Epidermal melanocyte (primary cell): ENCODE results near the gene TAF4B.
"Not testable (repeated sequence)": the region's sequence is repeated elsewhere in the genome, so short reads cannot be mapped to it uniquely, and the experiment has no call there.

Experiments
- DNase-seq: peaks from one replicate; pipeline ENCODE4 v3.0.0; 2011; ENCODE audit warnings: low spot score; ENCODE audit not compliant: insufficient read length

The TAF4B gene

DNA sequence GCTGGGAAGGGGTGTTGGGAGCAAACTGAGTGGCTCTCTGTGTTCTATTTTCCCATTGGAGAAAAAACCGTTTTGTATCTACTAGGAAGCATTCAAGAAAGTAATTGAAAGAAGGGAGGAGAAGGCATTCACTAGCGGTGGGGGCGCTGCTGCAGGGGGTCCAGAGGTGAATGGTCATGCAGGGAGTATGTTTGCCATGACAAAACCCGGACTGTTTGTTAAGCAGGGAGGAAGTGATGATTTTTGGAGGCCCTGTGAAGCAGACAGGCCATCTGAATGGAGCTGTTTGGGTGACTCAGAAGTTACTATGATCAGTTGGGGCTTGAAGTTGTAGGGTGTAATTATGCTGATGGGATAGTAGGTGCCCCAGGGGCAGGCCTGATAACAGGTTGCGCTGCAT lies 7.0 kb downstream of the TAF4B start:
- DNase-seq = no peak

- DNase-seq = not testable (repeated sequence)
These were observed 11.1 kb downstream of the TAF4B start for GRCh38 chr18:26237363-26237762.

- DNase-seq = not testable (repeated sequence)
These were observed 12.5 kb downstream of the TAF4B start for GRCh38 chr18:26238718-26239117.

DNA sequence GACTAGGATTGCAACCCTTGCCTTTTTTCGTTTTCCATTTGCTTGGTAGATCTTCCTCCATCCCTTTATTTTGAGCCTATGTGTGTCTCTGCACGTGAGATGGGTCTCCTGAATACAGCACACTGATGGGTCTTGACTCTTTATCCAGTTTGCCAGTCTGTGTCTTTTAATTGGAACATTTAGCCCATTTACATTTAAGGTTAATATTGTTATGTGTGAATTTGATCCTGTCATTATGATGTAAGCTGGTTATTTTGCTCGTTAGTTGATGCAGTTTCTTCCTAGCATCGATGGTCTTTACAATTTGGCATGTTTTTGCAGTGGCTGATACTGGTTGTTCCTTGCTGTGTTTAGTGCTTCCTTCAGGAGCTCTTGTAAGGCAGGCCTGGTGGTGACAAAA lies 16.1 kb downstream of the TAF4B start:
- not testable (repeated sequence) for DNase-seq

GRCh38 chr18:26245434-26245833 lies 19.2 kb downstream of the TAF4B start:
- DNase-seq = not testable (repeated sequence)

DNA sequence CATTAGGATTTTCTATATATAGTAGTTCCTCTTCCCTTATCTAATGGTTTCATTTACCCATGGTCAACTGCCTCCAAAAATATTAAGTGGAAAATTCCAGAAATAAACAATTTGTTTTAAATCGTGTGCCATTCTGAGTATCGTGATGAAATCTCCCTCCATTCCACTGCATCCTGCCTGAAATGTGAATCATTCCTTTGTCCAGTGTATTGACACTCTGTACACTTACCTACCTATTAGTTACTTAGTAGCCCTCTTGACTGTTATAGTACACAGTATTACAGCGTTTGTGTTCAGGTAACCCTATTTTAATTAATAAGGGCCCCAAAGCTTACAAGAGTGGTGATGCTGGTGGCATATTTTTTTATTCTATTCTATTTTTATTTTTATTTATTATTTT lies 26.2 kb downstream of the TAF4B start:
- no peak for DNase-seq

DNA sequence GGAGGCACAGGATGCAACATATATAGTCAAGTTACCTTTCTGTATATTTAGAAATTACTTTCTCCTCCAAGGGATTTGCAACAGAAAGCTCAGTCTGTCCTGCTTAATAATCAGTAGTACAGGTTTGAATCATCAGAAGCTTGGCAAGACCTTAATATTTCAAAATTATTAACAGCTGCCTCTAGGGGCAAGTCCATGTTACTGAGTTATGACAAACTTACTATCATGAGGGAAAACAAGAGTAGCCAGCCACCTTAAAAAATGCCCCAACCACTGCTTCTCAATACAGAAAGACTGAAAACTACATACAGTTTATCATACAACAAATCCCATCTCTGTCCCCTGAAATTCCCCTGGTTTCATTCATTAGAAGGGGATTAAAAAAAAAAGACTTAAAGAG lies 28.6 kb downstream of the TAF4B start:
- not testable (repeated sequence) for DNase-seq

DNA sequence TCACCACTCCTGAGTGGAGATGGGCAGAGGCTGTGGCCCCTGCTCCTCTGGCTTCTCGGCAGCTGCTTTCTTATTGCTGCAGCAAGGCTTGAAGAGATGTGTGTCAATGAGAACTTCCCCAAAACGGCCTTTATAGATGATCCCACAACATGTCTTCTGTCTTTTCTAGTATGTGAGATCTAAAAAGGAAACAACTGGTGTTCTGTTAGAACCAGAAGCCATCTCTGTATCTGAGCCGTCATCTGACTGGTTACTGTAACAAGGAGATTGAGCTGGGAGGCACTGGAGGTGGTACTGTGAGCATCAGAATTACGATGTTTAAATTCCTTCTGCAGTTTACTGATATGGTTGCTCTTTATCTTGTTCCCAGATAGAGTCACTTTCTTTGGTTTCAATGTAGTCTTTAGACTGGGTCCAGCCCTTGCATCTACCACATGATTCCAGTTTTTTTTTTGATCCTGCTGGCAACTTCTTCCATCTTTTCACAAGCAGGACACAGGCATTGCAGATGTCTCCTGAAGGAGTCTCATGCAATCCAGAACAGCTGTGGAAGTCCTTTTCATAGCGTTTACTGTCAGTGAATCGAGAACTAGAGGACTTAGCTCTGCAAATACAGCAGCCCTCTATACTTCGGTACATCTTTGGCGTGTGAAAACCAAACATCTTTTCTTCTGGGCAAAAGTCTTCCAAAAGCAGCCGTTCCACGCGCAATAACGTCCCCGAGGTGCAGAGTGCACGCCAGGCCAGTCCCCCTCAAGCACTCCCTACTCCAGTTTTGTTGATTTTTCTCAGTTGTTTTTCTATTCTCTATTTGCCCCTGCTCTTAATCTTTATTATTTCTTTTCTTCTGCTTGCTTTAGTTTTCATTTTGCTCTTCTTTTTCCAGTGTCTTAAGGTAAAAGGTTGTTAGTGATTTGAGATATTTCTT lies 29.7 kb downstream of the TAF4B start:
- no peak for DNase-seq

GRCh38 chr18:26258711-26259110 lies 32.5 kb downstream of the TAF4B start:
- DNase-seq = no peak

DNA sequence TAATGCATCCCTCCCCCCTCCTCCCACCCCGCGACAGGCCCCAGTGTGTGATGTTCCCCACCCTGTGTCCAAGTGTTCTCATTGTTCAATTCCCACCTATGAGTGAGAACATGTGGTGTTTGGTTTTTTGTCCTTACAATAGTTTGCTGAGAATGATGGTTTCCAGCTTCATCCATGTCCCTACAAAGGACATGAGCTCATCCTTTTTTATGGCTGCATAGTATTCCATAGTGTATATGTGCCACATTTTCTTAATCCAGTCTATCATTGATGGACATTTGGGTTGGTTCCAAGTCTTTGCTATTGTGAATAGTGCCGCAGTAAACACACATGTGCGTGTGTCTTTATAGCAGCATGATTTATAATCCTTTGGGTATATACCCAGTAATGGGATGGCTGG lies 33.2 kb downstream of the TAF4B start:
- DNase-seq = not testable (repeated sequence)

DNA sequence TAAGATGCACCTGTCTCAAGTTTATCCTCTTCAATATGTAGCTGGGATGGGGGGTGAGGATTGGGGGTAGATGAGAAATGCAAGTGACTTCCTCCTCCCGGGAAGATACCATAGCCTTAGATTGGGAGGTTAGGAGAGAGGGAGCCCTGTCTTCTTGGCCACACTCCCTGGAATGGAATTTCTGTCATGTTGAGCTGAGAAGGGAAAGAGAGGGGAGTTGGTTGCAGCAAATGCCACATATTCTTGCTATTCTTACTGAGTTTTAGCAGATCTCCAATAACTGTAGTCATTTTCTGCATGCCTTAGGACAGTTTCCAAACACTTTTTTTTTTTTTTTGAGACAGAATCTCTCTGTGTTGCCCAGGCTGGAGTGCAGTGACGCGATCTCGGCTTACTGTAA lies 35.9 kb downstream of the TAF4B start:
- DNase-seq = no peak

GRCh38 chr18:26267357-26267930 lies 41.2 kb downstream of the TAF4B start:
- DNase-seq = no peak

- no peak for DNase-seq
These were observed 42.2 kb downstream of the TAF4B start for GRCh38 chr18:26268454-26268853.

DNA sequence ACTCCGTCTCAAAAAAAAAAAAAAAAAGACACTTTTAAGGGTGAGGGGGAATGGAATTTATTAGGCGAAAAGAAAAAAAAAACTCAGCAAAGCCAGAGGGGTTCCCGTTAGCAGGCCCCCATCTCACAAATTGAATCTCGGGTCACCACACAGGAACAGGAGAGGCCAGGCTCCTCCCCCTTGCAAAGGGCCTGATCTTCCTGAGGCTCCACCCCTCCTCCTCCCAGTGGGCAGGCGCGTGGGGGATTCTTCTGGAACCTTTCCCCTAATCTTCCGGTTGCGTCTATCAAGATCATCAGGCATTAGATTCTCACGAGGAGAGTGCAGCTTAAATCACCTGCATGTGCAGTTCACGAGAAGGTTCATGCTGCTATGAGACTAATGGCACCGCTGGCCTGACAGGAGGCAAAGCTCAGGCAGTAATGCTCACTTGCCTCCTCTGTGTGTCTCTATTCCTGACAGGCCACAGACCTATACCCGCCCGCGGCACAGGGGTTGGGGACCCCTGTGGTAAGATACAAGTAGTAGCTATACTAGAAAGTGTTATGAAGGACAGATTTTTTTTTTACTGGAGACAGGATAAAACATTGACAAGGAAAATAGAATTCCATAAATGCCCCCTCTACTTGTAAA lies 45.8 kb downstream of the TAF4B start:
- no peak for DNase-seq

GRCh38 chr18:26277374-26277773 lies 51.1 kb downstream of the TAF4B start:
- DNase-seq = no peak

DNA sequence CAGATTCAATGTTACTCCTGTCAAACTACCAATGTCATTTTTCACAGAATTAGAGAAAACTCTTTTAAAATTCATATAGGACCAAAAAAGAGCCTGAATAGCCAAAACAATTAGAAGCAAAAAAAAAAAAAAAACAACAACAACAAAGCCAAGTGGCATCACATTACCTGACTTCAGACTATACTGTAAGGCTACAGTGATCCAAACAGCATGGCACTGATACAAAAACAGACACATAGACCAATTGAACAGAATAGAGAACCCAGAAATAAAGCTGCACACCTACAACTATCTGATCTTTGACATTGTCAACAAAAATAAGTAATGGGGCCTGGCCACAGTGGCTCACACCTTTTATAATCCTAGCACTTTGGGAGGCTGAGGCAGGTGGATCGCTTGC lies 53.2 kb downstream of the TAF4B start:
- DNase-seq = no peak

DNA sequence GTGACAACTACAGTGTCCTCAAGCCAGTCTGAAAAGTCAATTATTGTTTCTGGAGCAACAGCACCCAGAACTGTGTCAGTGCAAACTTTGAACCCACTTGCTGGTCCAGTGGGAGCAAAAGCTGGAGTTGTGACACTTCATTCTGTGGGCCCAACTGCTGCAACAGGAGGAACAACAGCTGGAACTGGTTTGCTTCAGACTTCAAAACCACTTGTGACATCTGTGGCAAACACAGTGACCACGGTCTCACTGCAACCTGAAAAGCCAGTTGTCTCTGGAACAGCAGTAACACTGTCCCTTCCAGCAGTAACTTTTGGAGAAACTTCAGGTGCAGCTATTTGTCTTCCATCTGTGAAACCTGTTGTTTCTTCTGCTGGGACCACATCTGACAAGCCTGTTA lies 59.8 kb downstream of the TAF4B start:
- DNase-seq = no peak

- no peak for DNase-seq
These were observed 61.4 kb downstream of the TAF4B start for GRCh38 chr18:26287644-26288043.

DNA sequence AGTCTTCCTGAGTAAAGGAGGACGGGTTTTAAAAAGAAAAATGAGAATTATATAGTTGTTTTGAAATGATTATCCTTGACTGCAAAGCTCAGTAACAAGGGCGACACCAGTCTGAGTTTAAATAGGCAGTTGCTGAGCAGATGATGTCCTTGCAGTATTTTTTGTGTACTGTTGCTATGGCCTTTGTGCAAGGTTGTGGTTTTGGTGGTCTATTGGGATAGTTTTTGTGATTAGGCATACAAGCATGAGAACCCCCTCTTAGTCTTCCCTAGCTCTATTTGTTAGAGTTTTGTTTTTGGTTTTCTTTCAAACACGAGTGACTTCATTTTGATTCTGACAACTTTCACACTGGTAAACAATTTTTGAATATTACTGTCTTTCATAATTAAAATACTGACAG lies 64.1 kb downstream of the TAF4B start:
- DNase-seq = no peak

DNA sequence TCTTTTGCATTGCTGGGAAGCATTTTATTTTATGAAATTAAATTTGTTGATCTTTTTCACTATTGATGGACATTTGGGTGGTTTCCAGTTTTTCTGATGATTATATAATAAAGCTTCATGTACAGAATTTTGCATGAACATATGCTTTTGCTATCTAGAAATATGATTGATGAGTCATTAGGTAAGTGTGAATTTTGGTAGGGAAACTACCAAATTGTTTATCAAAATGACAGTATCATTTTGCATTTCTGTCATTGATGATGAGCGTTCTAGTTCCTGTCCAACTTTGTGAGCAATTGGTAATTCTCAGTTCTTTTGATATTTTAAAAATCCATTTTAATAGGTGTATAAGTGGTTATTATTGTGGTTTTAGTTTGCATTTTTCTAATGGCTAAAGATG lies 67.7 kb downstream of the TAF4B start:
- no peak for DNase-seq

- DNase-seq = no peak
These were observed 71.9 kb downstream of the TAF4B start for GRCh38 chr18:26298107-26298506.

GRCh38 chr18:26301681-26302080 lies 75.4 kb downstream of the TAF4B start:
- no peak for DNase-seq
